Esophagus muscularis mucosa (tissue), 4 donors: ENCODE results near the gene MED13L. TPM values are rescaled to one million over a fixed set of nuclear protein-coding genes. Genes with fewer than 3 reads are reported as not detected.

ENCODE experiments used
- DNase-seq: peaks from one replicate; pipeline ENCODE4 v3.0.0-alpha.2; 2017; ENCODE audit errors: extremely low spot score
- H3K27ac ChIP-seq, 4 donors: fragments of 200-600 bp; sonication (generic); replicated peaks in 1 of 4; 1 replicate in 3 of 4; 2 replicates in 1 of 4; pipeline ENCODE4 v1.5.1; 2016 to 2019; ENCODE audit warnings: mild to moderate bottlenecking in 1 of 4
- H3K27me3 ChIP-seq, 4 donors: fragments of 200-600 bp; sonication (generic); one replicate each; pipeline versions ENCODE4 v1.5.1 to v1.6.0; 2016 to 2019
- H3K36me3 ChIP-seq, 4 donors: fragments of 200-600 bp; sonication (generic); one replicate each; pipeline ENCODE4 v1.5.1; 2016 to 2019
- H3K4me1 ChIP-seq, 4 donors: fragments of 200-600 bp; sonication (generic); one replicate each; pipeline ENCODE4 v1.5.1; 2016 to 2019
- H3K4me3 ChIP-seq, 4 donors: fragments of 200-600 bp; sonication (generic); 1 replicate in 2 of 4; 2 replicates in 2 of 4; pipeline ENCODE4 v1.5.1; 2016 to 2019; ENCODE audit warnings: mild to moderate bottlenecking in 4 of 4, moderate library complexity in 1 of 4
- H3K9me3 ChIP-seq, 4 donors: fragments of 200-600 bp; sonication (generic); 1 replicate in 3 of 4; 2 replicates in 1 of 4; pipeline ENCODE4 v1.5.1; 2016 to 2019
- EP300 ChIP-seq: sonication (generic); formaldehyde crosslinking; IDR thresholded peaks from one replicate; pipeline ENCODE4 v1.6.1; 2017; ENCODE audit warnings: antibody characterized with exemption
- POLR2A ChIP-seq: fragments of 450-650 bp; IDR thresholded peaks from one replicate; pipeline ENCODE4 v1.6.1; 2017; ENCODE audit warnings: antibody characterized with exemption, moderate library complexity, mild to moderate bottlenecking, low read depth
- POLR2AphosphoS5 ChIP-seq, 2 donors: sonication (generic); formaldehyde crosslinking; IDR thresholded peaks; one replicate each; pipeline ENCODE4 v1.6.1; 2017; ENCODE audit warnings: antibody characterized with exemption in 2 of 2
- WGBS: methylation state at CpG from one replicate; pipeline ENCODE4 v1.1.5; 2018; 5-methylcytosine and 5-hydroxymethylcytosine counted together
- intact Hi-C: fragments of 100-400 bp; cut with DNase I; formaldehyde crosslinking; loops from one replicate; pipeline ENCODE4 v1.15.1; 2023
- total RNA-seq, 4 donors: library from RNA; depleted of rRNA; stranded (reverse); fragments of >200 nt; gene quantifications; one replicate each; pipeline versions ENCODE4 v1.1.0 to v1.2.1, GENCODE V29; 2016
- TF ChIP-seq, protein P1 (sequence below), 3 experiments: fragments of 200-600 bp in 2 of 3; fragments of 450-650 bp in 1 of 3; sonication (generic) in 2 of 3; IDR thresholded peaks; one replicate each; pipeline ENCODE4 v1.5.1; 2017 to 2019; ENCODE audit warnings: antibody characterized with exemption in 3 of 3, mild to moderate bottlenecking in 2 of 3, moderate library complexity in 1 of 3

Gene MED13L
- total RNA-seq, 4 donors from 2014 or later: 141 to 350 (median 175) TPM

- Histone ChIP-seq H3K27ac (no peak overlapping the region), H3K27me3 (no peaks in the 10 kb centered on the region), H3K4me1 (peaks cover 6 to 21% (median 11%) of the 10 kb centered on the region in 4 donors), H3K4me3 (no peak overlapping the region), H3K36me3 (peaks cover 34 to 74% (median 57%) of the 10 kb centered on the region in 4 donors), H3K9me3 (no peaks in the 10 kb centered on the region)
- intact Hi-C loops: no loop called here
- no peak for DNase-seq
- WGBS: 96% methylated on average over 2 of the region's 2 CpGs
- no peak for TF ChIP-seq POLR2A
- no peak for TF ChIP-seq POLR2AphosphoS5 (IDR thresholded peaks at IDR 0.05)
- TF ChIP-seq EP300: no peak
These were observed 283.8 kb downstream of the MED13L start for GRCh38 chr12:115993737-115994136.

DNA sequence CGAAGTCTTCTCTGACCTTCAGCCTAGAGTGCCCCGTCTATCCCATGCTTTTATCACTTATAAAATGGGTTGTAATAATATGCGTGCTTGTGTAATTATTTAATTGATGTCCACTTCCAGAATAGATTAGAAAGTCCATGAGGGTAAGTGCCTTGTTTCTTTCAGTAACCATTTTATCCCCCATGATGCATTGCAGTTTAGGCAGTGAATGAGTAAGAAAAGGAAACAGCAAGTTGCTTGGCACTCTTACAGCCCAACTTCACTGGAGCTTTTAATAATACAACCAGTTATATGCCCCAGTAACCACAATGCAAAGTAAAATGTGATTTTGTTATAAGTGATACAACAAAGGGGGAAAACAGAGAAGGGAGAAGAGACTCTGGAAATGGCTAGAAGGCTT, 287.3 kb downstream of the MED13L start:
- H3K4me1 ChIP-seq: peaks cover 0 to 27% (median 6%) of the 10 kb centered on the region in 4 donors
- no peak overlapping the region for H3K4me3 ChIP-seq
- H3K27ac ChIP-seq: no peak overlapping the region
- no peaks in the 10 kb centered on the region for H3K27me3 ChIP-seq
- WGBS: 98% methylated on average over 3 of the region's 3 CpGs
- no peaks in the 10 kb centered on the region for H3K9me3 ChIP-seq
- DNase-seq: no peak
- intact Hi-C loops: no loop called here
- peaks cover 24 to 72% (median 51%) of the 10 kb centered on the region in 4 donors for H3K36me3 ChIP-seq
- TF ChIP-seq EP300 (no peak), POLR2A (no peak), POLR2AphosphoS5 (IDR thresholded peaks at IDR 0.05) (no peak)
- TF ChIP-seq, protein P1, sequence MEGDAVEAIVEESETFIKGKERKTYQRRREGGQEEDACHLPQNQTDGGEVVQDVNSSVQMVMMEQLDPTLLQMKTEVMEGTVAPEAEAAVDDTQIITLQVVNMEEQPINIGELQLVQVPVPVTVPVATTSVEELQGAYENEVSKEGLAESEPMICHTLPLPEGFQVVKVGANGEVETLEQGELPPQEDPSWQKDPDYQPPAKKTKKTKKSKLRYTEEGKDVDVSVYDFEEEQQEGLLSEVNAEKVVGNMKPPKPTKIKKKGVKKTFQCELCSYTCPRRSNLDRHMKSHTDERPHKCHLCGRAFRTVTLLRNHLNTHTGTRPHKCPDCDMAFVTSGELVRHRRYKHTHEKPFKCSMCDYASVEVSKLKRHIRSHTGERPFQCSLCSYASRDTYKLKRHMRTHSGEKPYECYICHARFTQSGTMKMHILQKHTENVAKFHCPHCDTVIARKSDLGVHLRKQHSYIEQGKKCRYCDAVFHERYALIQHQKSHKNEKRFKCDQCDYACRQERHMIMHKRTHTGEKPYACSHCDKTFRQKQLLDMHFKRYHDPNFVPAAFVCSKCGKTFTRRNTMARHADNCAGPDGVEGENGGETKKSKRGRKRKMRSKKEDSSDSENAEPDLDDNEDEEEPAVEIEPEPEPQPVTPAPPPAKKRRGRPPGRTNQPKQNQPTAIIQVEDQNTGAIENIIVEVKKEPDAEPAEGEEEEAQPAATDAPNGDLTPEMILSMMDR (IDR thresholded peaks at IDR 0.05): no peak

DNA sequence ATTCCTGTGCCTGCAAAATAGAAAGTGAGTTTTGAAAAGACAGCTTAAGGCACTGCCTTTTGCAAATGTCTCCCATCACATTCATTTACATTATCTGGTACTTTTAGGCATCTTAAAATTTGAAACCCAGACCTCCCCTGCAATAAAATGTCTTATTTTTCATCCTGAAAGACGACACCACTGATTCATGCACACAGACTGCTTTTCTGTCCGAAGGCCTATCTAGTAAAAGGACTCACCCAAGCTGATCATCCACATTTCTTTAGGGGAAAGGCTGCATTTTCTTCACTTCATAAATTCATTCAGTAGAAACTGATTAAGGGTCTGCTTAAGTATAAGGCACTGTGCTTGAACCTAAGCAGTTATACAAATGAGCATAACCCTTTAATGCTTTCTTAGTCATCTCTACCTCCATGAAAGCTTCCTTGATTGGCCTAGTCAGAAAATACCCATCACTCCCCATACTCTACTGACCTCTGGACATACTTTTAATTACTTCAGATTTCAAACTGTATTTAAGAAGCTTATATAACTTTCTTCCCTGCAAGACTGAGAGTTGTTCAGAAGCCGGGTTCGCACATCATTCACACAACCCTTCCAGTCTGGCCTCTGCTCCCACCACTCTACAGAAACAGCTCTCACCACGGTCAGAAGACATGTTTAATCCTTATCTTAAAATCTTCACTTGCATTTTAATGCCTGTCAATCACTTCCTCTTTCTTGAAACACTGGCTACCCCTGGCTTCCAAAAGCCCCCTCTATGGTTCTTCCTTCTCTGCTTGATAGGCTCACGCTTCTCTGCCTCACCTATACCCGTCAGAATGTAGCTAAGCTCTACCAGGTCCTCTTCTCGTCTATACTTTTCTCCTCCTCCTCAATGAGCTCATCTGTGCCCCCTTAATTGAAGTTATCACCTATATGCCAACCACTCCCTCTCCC, 288.6 kb downstream of the MED13L start:
- no peak overlapping the region for H3K27ac ChIP-seq
- intact Hi-C loops: no loop called here
- H3K4me1 ChIP-seq: peaks cover 0 to 18% (median 9%) of the 10 kb centered on the region in 4 donors
- H3K4me3 ChIP-seq: no peak overlapping the region
- H3K9me3 ChIP-seq: no peaks in the 10 kb centered on the region
- no peak for TF ChIP-seq EP300
- no peak for TF ChIP-seq POLR2AphosphoS5 (IDR thresholded peaks at IDR 0.05)
- no peak for TF ChIP-seq POLR2A
- TF ChIP-seq, protein P1 (IDR thresholded peaks at IDR 0.05): no peak
- H3K27me3 ChIP-seq: no peaks in the 10 kb centered on the region
- peaks cover 19 to 64% (median 39%) of the 10 kb centered on the region in 4 donors for H3K36me3 ChIP-seq
- 85% methylated on average over 8 of the region's 8 CpGs for WGBS
- DNase-seq: no peak

DNA sequence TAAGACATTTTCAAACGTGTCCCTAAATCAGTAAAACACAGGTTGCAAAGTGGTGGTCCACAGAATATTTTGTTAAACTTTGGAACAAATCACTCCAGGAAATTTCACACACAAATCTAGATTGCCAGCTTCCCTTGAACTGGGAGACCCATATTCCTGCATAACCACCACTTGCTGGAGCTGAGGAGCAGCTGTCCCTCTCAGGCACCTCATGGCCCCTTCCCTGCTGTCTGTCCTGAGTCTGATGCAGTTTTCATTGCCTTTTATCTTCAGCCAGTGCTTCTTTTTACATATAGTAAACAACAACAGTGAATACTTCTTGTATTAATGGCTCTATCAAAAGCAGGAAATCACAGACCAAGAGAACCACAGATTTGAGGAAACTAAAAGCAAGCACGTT, 289.3 kb downstream of the MED13L start:
- 44% methylated on average over 2 of the region's 2 CpGs for WGBS
- no peak overlapping the region for H3K4me3 ChIP-seq
- no peak overlapping the region for H3K27ac ChIP-seq
- H3K4me1 ChIP-seq: peaks cover 0 to 18% (median 9%) of the 10 kb centered on the region in 4 donors
- no peaks in the 10 kb centered on the region for H3K9me3 ChIP-seq
- no peak for TF ChIP-seq EP300
- no peak for TF ChIP-seq POLR2AphosphoS5 (IDR thresholded peaks at IDR 0.05)
- TF ChIP-seq, protein P1 (IDR thresholded peaks at IDR 0.05): no peak
- TF ChIP-seq POLR2A: no peak
- intact Hi-C loops: no loop called here
- DNase-seq: no peak
- peaks cover 26 to 67% (median 43%) of the 10 kb centered on the region in 4 donors for H3K36me3 ChIP-seq
- H3K27me3 ChIP-seq: no peaks in the 10 kb centered on the region

- H3K27me3 ChIP-seq: no peaks in the 10 kb centered on the region
- 91% methylated on average over 4 of the region's 4 CpGs for WGBS
- H3K36me3 ChIP-seq: peaks cover 28 to 72% (median 52%) of the 10 kb centered on the region in 4 donors
- no peak overlapping the region for H3K27ac ChIP-seq
- no peak for TF ChIP-seq EP300
- TF ChIP-seq POLR2AphosphoS5 (IDR thresholded peaks at IDR 0.05): no peak
- TF ChIP-seq, protein P1 (IDR thresholded peaks at IDR 0.05): no peak
- no peak for TF ChIP-seq POLR2A
- no peak overlapping the region for H3K4me3 ChIP-seq
- intact Hi-C loops: no loop called here
- no peaks in the 10 kb centered on the region for H3K9me3 ChIP-seq
- peaks cover 0 to 24% (median 17%) of the 10 kb centered on the region in 4 donors for H3K4me1 ChIP-seq
- DNase-seq: no peak
These were observed 292.9 kb downstream of the MED13L start for GRCh38 chr12:115984616-115985015.
